AG09319 (cell line): Measurements from ENCODE around the gene TTR.

Experiments used
- DNase-seq: peaks from one replicate; pipeline ENCODE4 v3.0.0-alpha.2; 2010; ENCODE audit warnings: low read depth; ENCODE audit errors: extremely low read depth
- TF ChIP-seq, protein P1 (sequence below): IDR thresholded peaks from 2 replicates; pipeline ENCODE4 v1.5.1; 2011; ENCODE audit warnings: low read depth, mild to moderate bottlenecking, inconsistent platforms, low read length, moderate library complexity

TTR gene

DNA sequence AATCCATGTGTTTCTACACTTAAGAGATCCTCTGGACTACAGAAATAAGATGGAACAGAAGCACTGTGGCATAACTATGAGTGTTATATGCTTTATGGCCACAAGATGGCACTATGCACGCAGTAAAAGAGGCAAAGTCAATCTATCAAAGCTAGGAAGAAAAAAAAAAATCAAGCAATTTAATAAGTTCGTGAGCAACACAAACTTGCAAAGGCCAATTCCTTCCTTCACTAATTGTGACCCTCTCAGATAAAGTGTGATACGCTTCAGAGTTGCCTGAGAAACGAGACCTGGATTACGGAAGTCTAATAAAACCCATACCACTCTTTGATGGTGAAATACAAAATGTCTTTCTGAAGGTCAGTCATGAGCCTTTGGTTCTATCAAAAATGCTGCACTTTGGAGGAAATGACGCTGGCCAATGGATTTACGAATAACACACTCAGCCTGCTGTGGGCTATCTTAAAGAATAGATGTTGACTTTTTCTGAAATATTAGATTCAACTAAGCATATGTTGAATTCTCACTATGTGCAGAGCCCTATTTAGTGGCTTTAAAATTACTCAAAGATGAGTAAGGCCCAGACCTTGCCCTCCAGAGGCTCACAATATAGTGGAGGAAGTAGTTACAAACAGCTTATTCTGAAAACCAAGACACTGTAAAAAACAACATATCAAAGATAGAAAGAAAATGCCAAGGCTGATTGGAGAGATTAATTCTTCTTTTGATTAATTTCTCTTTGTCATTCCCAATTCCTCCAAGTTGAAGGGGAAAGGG is 35.5 kb upstream of the TTR start:
- TF ChIP-seq, protein P1, sequence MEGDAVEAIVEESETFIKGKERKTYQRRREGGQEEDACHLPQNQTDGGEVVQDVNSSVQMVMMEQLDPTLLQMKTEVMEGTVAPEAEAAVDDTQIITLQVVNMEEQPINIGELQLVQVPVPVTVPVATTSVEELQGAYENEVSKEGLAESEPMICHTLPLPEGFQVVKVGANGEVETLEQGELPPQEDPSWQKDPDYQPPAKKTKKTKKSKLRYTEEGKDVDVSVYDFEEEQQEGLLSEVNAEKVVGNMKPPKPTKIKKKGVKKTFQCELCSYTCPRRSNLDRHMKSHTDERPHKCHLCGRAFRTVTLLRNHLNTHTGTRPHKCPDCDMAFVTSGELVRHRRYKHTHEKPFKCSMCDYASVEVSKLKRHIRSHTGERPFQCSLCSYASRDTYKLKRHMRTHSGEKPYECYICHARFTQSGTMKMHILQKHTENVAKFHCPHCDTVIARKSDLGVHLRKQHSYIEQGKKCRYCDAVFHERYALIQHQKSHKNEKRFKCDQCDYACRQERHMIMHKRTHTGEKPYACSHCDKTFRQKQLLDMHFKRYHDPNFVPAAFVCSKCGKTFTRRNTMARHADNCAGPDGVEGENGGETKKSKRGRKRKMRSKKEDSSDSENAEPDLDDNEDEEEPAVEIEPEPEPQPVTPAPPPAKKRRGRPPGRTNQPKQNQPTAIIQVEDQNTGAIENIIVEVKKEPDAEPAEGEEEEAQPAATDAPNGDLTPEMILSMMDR, result peak; percentile 70
- peak; percentile 39 for DNase-seq

DNA sequence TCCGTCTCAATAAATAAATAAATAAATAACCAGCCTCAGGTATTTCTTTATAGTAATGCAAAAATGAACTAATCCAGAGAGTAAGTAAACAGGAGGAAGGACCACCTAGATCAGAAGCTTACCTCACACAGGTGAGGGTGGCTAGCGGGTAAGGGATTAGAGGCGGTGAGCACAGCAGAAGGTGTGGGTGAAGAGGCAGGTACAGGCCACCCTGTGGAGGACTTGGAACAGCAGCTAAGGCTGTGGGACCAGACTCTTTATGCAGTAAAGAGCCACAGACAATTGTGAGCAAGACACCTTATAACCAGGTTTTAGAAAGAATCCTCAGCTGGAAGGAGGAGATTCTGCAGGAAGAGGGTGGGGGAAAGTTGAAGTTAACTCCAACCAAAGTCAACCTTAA is 34.2 kb upstream of the TTR start:
- DNase-seq, result no peak

DNA sequence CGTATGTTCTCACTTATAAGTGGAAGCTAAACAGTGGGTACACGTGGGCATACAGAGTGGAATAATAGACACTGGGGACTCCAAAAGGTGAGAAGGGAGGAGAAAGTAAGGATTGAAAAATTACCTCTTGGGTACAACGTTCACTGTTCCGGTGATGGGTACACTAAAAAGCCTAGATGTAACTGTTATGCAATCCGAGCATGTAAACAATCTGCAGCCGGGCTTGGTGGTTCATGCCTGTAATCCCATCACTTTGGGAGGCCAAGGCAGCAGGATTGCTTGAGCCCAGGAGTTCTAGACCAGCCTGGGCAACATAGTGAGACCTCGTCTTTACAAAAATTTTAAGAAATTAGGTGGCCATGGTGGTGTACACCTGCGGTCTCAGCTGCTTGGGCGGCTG is 33.1 kb upstream of the TTR start:
- no peak for DNase-seq
- TF ChIP-seq, protein P1, result no peak

More for the DNA sequence above, 34.2 kb upstream of the TTR start:
- TF ChIP-seq, protein P1, result no peak

DNA sequence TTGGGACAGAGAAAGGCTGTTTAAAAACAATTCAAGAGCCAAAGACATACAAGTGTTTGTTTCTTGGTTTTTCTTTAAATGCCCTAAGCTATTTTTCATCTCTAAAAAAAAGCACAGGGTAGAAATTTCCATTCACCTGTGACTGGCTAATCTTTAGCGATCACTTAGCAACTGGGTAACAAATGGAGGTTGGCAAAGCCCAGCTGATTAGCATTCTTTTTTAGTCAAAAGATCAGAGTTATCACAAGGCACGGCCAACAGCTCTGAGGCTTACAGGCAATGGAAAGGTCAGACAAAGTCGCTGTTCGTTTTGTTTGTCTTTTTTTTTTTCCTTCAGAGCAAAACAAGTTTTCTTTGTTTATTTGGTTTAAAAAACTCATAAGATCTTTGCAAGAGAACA is 29.0 kb upstream of the TTR start:
- no peak for DNase-seq
- TF ChIP-seq, protein P1, result no peak

DNA sequence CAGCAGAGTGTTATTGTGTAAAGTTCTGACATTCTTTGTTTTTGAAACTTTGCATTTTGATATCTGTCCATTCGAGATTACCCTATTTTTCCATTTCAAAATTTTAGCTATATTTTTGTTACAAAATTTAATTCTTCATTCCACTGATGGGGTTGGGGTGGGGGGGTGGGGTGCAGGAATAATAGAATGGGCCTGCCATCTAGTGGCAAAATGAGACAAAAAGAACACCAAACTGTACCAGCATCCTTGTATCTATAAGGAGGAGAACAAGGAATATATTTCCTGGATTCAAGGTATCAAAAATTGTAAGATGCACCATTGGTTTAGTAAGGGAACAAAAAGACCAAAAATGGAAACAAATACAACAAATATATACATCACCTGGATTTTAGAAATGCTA is 27.9 kb upstream of the TTR start:
- TF ChIP-seq, protein P1, result no peak
- DNase-seq, result no peak

DNA sequence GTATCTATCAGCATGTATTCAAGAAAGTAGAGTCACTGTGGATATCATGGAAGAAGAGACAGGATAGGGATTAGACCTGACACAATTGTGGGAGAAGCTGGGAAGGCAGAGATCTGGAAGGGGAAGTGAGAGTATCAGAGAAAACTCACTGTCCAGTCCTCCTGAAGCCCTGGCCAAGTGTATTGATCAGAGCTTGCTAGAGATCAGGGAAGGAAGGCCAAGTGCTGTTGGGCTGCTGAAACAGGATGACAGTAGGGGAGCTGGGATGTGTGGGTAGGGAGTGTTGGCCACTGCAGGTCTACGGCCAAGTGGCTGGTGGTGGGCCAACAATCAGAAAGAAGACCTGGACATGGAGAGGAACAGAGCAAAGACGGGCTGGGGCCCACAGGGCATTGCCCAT is 26.3 kb upstream of the TTR start:
- TF ChIP-seq, protein P1, result no peak
- DNase-seq, result no peak

DNA sequence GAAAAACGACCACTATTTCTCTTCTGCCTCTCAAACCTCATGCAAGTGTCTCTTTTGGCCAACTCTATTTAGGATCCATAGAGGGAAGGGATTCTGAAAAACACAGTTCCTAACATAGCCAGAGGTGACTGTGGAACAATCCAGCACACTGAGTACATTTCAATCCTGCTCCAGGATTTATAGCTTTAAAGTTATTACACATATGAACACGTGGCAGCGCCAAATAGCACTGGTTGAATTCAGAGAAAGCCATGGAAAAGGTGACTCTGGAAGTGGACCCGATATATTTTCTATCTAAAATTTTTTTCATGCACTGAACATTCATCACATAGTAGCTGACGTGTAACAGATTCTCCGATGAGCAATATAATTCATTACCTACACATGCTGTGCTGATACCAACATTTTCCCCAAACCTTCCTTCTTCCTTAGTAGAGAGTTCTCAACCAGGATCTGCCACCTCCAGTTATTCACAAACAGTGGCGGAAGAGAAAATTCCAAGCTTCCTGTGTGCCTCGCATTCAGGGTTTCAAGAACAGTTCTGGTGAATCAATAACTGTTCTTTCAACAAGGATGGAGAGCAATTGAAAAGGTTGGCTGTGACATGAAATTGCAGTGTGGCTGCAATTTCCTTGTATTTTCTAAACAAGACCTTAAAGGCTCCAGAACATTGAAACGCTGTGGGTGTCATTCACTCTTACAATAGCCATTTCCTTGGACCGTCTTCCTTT is 25.7 kb upstream of the TTR start:
- DNase-seq, result no peak
- TF ChIP-seq, protein P1, result no peak
